NOMO-1 (cell line): ENCODE results near the gene DBNDD1.
A peak's percentile ranks its signal among the peaks of the same experiment; 100 is the strongest.
"Not testable (repeated sequence)": the region's sequence is repeated elsewhere in the genome, so short reads cannot be mapped to it uniquely, and the experiment has no call there.

Experiments
- DNase-seq, 2 experiments: peaks; one replicate each; lab custom pipeline; 2025; ENCODE audit not compliant: unreplicated experiment in 2 of 2; lab: John Stamatoyannopoulos, UW

The DBNDD1 gene, protein sequence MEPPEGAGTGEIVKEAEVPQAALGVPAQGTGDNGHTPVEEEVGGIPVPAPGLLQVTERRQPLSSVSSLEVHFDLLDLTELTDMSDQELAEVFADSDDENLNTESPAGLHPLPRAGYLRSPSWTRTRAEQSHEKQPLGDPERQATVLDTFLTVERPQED

DNA sequence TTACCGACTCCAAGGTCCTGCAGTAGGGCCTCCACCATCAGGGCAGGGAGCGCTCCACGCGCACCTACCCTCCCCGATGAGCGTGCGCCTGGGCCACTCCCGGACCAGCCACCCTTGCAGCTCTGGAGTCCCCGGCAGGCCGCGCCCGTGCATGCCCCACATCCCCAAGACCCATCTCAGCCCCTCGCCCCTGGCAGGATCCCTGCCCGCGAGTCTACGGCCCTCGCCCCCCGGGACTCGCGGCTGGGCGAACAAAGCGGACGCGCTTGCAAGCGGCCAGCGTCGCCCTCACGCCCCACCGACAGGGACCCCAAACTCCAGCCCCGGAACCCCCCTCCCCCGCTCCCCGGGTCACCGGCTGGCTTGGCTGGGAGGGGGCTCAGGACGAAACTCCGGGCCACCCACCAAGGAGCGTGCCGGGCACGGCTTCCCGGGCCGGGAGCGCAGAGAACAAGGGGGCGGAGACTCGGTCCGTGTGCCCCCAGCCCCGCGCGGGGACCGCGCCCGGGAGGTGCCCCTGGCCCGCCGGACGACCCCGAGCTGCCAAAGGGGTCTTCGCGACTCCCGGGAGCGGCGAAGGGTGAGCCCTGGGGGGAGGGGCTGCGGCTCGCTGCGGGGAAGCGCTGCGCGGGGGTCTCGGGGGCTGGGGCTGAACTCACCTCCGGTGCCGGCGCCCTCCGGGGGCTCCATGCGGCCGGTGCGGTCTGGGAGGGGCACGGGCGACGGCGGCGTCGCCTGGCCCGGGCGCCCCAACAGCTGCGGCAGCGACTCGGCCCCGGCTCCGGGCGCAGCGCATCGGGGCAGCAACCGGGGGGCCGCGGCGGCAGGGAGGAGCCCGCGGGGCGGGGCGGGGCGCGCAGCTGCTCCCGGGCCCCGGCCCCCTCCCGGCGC is at the start of gene DBNDD1:
Gene DBNDD1 (minus strand): TSS at position 805 of the 891 bp plus-strand sequence. CDS start 115 bp downstream, at position 690.
- DNase-seq: no peak

DNA sequence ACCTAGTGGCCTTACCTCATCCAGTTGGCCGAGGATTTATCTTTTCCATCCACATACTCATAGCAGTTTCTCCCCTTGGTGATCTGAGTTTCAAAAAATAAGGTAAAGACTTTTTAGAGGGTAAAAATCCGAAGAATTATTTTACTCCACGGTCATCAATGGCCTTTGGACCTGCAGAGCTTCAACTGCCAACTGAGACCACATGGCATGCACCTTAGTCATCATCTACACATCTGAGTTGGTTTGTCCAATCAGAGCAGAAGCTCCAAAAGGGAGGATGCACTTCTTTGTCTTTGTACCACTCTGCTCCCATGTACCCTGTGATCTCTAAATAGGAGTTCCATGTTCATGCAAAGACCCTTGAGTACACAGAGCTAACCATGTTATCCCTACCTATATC is 42.2 kb upstream of the DBNDD1 start:
- DNase-seq: no peak

DNA sequence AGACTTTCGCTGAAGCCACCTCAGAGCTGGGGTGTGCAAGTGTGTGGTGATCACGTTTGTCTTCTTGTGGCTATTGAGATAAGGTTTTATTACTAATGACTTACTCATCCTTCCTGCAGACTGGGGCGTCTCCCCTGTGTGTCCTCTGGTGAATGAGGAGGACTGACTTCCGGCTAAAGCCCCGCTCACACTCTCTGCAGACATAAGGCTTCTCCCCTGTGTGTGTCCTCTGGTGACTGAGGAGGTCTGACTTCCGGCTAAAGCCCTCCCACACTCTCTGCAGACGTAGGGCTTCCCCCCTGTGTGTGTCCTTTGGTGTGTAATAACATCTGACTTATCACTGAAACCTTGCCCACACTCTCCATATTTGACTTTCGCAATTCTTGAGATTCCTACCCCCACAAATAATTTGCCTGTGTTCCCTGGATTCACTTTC is 38.5 kb upstream of the DBNDD1 start:
- peak; percentile 44 to 70 for DNase-seq

DNA sequence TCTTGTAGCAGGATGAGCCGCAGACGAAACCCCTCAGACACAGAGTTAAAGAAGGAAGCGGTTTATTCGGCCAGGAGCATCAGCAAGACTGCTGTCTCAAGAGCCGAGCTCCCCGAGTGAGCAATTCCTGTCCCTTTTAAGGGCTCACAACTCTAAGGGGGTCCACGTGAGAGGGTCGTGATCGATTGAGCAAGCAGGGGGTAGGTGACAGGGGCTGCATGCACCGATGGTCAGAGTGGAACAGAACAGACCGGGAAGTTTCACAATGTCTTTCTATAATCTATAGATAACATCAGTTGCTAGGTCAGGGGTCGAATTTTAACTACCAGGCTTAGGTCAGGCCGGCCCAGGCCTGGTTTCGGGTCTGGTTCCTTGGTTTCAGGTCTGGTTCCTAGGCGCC is 37.3 kb upstream of the DBNDD1 start:
- not testable (repeated sequence) for DNase-seq

DNA sequence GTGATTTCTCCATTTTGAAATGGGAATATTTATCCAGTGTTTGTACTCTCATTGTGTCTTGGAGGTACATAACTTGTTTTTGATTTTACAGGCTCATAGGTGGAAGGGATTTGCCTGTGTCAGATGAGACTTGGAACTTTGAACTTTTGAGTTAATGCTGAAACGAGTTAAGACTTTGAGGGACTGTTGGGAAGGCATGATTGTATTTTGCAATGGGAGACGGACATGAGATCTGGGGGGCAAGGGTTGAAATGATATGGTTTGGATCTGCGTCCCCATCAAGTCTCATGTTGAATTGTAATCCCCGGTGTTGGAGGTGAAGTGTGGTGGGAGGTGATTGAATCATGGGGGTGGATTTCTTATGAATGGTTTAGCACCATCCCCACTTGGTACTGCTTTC is 36.1 kb upstream of the DBNDD1 start:
- DNase-seq: no peak

DNA sequence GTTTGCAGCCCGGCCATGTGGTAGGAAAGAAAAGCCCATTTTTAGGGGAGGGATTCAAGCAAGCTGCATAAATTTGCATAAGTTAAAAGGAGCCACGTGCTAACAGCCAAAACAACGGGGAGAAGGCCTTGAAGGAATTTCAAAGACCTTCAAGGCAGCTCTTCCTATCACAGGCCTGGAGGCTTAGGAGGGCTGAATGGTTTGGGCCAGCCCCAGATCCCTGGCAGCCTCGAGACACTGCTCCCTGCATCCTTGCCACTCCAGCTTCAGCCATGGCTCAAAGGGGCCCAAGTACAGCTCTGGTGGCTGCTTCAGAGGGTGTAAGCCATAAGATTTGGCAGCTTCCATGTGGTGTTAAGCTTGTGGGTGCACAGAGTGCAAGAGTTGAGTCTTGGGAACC is 35.3 kb upstream of the DBNDD1 start:
- no peak for DNase-seq

DNA sequence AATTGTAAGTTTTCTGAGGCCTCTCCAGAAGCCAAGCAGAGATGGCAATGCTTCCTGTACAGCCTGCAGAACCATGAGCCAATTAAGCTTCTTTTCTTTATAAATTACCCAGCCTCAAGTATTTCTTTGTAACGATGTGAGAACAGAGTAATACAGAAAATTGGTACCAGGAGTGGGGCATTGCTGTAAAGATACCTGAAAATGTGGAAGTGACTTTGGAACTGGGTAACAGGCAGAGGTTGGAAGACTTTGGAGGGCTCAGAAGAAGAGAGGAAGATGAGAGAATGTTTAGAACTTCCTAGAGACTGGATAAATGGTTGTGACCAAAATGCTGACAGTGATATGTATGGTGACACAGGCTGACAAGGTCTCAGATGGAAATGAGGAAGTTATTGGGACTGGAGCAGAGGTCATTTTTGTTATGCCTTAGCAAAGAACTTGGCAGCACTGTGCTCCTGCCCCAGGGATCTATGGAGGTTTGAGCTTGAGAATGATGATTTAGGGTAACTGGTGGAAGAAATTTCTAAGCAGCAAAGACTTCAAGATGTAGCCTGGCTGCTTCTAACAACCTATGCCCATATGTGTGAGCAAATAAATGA is 34.7 kb upstream of the DBNDD1 start:
- DNase-seq: peak in 1 of 2 experiments; percentile 46

DNA sequence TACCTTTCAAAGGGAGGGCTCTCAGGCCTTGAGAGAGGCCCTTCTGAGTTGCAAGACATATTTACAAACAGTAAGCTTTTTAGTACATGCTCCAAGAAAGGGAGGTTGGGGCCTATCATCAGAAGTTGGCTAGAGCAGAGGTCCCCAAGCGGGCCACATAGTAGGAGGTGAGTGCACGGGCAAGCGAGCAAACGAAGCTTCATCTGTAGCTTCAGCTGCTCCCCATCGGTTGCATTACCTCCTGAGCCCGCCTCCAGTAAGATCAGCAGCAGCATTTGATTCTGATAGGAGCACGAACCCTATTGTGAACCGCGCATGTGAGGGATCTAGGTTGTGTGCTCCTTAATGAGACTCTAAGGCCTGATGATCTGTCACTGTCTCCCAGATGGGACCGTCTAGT is 31.7 kb upstream of the DBNDD1 start:
- DNase-seq: no peak

DNA sequence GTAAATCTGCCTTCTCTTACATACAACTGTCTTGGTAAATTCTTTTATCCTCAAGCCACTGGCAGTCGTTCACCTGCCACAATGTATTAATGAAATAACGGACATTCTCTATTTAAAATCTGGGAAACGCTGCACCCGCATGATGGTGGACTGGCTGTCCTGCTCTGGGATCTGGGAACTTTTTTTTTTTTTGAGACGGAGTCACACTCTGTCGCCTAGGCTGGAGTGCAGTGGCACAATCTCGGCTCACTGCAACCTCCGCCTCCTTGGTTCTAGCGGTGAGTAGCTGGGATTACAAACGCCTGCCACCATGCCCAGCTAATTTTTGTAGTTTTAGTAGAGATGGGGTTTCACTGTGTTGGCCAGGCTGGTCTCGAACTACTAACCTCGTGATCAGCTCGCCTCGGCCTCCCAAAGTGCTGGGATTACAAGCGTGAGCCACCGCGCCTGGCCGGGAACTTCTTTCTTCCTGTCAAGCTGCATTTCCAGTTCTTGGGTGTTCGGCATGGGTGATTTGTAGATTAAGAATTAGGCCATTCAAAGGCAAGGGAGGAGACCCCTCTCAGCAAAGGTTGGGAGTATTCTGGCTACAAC is 29.6 kb upstream of the DBNDD1 start:
- no peak for DNase-seq

DNA sequence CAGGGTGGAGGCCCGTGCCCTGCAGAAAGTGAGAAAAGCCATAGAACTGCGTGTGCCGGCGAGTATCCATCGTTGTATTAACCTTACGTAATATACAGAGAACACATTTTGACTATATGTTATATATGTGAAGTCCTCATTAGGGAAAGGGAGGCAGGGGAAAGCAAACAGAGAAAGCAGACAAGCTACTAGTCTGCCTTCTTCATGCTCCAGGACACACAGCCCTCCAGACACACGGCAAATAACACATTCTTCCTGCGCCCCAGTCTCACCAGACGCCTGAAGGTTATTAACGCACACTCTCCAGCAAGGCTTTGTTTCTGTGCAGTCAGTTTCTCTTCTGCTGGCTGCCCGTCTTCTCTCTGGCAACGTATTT is 29.1 kb upstream of the DBNDD1 start:
- DNase-seq: no peak

DNA sequence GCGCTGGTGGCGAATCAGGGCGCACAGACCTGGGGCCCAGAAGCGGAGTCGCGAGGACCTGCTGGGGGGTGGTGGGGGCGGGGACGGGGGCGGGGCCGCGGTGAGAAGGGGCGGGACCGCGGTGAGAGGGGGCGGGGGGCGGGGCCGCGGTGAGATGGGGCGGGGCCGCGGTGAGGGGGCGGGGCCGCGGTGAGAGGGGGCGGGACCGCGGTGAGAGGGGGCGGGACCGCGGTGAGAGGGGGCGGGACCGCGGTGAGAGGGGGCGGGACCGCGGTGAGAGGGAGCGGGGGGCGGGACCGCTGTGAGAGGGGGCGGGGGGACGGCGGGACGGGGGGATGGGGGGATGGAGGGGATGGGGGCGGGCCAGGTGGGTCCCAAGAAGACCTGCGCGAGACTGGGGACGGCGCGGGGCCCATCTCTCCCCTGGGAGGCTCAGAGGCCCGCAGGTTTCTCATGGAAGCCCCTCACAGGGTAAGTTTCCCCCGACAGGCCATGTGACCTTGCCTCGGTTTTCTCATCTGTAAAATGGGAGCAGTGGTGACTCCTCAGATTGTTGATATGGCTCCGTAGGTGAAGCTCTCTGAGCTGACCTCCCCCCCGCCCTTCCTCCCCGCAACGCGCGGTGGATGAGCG is 28.6 kb upstream of the DBNDD1 start:
- no peak for DNase-seq

DNA sequence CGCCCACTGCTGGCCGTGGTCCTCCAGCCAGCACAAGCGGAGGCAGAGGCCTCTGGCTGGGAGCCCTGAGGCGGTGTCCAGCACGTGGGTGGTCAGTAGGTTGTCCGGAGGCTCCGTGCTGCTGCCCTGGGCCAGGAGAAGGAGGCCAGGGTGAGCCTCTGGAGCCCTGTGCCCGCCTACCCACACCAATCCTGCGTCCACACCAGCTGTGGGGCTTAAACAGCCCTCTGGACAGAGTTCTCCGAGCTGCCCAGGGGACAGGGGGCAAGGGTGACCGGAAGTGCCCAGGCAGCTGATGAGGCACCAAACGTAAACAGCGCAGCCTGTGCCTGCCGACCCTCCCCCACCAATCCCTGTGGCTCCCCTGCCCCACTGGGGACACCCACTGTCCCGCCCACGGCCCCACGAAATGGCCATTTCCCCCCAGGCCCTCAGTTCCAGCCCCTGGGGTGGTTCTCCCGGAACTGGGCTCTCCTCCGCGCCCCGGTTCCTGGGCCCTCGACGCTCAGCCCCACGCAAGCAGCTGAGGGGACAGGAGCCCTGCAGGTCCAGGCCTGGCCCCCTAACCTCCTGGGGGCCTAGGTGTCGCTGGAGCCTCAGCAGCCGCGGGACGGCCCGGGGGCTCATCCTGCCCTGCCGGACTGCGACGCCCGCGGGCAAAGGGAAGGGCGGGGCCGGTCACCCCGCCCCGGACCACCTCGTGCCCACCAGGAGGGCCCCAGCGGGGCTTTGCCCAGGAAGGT is 27.9 kb upstream of the DBNDD1 start:
- DNase-seq: no peak

DNA sequence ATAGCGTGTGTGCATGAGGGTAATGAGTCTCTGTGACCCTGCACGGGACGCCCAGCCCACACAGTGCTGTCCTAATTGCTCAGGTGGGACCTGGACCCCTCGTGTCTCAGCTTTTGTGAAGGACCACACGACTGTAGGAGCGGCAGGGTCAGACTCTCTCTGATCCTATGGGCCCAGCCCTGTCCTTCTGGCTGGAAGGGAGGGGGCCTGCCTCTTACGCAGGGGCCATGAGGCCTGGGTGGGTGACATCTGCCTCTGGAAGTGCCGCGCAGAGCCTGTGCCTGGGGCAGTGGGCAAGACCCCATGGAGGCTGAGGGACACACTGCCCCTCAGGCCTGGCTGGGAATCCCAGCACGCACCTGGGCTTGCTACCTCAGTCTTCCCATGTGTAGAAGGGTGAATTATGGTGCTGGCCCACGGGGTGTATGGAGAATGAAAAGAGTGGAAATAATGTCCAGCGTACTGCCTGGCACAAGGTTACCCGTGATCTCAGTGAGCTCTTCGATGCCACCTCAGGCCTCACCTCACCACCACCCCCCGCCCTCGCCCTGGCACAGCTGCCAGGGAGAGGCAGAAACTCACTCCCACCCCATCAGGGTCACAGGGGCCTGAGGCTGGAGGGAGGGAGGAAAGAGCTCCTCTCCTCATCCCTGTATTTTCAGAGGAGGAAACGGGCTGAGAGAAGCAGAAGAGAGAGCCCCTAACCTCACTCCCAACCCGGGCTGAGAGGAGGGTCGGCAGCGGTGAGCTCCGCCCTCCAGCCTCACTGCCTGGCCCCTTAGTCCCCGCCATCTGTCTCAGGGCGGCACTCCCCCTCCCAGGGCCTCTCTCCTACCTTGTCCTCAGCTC is 27.1 kb upstream of the DBNDD1 start:
- DNase-seq: no peak

DNA sequence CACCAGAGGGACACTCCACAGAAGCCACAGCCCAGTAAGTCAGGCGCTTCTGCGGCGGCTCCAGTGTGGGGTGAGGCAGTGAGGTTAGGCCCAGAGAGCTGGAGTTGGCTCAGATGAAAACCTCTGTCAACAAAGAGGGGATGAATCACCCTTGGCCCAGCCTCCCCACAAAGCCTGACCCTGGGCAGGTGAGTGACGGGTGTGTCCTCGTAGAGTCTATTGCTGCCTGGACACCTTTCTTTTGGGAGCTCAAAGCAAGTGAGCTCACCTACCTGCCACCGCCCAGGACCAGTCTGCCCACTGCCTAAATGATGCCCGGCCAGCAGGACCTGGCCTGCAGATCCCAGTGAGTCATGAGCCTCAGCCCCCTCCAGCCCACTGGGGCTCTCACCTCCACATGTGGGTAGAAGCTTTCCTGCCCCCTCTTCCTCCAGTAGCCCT is 24.9 kb upstream of the DBNDD1 start:
- DNase-seq: no peak

DNA sequence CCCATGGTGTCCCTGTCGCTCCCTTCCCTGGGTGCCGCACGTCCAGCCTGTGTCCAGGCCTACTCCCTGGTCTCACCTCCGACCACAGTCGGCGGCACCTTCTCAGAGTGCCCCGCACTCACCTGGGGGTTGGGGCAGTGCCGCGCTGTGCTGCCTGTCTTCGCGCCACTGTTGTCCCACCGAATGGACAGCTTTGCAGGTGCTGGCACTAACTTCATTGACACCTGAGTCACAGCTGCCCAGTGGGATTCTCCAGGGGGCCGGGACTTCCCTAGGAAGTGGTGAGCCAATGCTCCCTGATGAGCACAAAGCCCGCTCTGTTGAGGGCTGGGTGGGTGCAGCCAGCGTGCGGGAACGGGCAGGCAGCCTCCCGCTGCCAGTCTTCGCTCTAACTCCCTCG is 24.3 kb upstream of the DBNDD1 start:
- no peak for DNase-seq

DNA sequence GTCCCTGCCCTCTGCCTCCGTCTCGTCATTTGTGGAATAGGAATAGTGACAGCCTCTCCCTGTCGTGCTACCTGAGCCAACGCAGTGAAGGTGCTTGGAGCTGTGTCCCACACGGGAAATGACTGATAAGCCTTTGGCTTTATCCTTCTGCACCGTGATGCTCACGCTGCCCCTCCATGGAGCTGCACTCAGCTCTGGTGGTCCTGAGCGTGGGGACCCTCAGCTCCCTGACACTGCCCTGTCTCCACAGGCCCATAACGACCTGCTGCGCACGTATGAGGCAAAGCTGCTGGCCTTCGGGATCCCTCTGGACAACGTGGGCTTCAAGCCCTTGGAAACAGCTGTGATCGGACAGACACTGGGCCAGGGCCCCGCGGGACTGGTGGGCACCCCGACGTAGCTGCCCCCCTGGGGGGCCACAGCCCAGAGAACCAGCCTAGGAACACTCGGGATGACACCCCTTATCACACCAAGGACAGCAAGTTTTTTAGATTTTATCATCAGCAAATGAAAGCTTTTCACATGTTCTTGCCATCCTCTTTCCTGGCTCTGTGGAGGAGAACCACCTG is 23.8 kb upstream of the DBNDD1 start:
- no peak for DNase-seq

DNA sequence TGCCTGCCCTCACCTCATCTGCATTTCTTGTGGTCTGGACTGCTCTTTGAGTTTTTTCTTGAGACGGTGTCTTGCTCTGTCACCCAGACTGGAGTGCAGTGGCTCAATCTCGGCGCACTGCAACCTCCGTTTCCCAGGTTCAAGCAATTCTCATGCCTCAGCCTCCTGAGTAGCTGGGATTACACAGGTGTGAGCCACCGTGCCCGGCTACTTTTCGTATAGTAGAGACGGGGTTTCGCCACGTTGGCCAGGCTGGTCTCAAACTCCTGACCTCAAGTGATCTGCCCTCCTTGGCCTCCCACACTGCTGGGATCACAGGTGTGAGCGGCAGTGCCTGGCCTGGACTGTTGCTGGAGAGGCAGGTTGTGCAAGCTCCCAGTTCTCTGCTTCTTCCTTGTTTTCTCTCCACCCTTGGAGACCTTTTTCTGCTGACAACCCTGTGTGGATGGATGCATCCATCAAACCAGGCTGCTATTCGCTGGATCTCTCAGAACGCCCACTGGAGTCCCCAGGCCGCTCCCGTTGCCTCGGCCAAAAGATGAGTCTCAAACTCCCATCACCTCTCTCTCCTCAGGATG is 22.7 kb upstream of the DBNDD1 start:
- no peak for DNase-seq

DNA sequence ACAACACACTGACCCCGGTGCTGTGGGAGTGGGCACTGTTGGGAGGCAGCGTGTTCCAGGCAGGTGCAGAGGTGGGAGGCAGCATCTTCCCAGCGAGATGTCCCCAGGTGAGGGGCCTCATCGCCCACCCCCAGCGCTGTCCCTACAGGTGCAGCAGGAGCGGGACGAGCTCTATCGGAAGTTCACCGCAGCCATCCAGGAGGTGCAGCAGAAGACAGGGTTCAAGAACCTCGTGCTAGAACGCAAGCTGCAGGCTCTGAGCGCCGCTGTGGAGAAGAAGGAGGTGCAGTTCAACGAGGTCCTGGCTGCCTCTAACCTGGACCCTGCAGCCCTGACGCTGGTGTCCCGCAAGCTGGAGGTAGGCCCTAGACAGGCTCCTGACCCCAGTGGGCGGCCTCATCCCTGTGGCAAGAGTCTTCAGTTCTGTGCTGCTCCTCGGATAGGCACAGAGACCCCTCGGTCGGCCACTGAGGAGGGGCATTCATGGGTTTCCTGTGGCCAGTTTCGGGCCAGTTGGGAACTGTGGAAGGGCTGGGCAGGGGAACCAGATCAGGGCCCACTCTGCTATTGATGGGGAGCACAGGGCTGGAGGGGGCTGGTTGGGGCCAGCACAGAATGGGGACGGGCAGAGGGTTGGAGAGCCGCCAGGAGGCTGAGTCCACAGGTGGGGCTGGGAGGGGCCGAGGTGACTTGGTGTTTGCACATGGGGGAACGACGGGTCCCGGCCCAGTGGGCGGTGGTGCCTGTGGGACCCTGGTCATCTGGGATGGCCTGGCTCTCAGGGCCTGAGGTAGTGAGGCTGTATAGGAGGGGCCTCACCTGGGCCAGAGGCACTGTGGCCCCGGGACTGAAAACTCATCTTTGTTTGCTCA is 21.1 kb upstream of the DBNDD1 start:
- no peak for DNase-seq
